ENCODE data around the gene RALGAPB. TPM values are rescaled to one million over a fixed set of nuclear protein-coding genes. Genes with fewer than 3 reads are reported as not detected.

The RALGAPB gene
- total RNA-seq, 2 donors from 2014 or later = 50.2 to 51.5 TPM

DNA sequence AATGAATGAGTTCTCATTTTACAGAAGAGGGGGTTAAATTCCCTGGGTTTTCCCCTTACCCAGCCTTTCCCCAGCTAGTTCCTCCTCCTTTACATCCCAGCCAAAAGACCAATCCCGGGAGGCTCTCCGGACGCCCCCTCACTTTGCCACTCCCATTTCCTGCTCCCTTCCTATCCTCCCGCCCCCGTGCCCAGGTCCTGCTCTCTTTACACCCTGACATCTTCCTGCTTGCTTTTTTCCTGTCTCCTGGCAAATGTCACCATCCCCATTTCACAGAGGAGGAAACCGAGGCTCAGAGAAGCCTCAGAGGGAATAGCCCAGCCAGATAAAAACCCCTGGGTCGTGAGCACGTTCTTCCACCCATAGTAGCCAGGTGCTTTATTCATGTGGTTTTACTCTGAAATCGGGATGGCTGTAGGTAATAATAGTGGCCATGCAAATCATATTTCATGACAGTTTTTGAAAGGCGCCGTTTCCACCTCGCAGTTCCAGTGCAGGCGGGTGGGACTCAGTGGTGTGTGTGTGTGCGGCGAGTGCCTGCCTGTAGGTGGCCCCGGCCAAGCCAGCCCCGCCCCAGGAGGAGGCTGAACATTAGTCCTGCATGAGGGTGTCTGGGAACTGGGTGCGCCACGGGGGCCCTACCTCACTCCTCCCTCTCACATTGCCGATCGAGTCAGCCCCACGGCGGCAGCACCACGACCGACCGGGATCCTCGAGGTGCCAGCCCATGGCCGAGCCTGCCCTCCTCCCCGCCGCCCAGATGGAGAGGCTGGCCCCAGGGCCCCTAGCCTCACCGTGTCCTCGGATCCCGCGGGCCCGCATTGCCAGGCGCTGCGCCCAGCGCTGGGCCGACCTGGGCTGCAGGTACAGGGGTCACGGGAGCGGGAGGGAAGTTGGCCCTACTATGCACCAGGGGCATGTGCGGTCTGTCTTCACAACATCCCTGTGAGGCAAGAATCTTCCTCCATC lies 128.9 kb downstream of the RALGAPB start, which contains the start of gene ARHGAP40:
Gene ARHGAP40, plus strand, starts transcription at position 594 of the 969 bp plus-strand sequence.
- no peaks in the 10 kb centered on the region for H3K27me3 ChIP-seq (replicated peaks; ENCODE audit: insufficient read depth)
- no peak for ATAC-seq (ENCODE audit: insufficient number of reproducible peaks, low FRiP score, low read depth)
- no peaks in the 10 kb centered on the region for H3K36me3 ChIP-seq
- H3K4me3 ChIP-seq = no peak within 1 kb of the TSS
- TF ChIP-seq, protein P1, sequence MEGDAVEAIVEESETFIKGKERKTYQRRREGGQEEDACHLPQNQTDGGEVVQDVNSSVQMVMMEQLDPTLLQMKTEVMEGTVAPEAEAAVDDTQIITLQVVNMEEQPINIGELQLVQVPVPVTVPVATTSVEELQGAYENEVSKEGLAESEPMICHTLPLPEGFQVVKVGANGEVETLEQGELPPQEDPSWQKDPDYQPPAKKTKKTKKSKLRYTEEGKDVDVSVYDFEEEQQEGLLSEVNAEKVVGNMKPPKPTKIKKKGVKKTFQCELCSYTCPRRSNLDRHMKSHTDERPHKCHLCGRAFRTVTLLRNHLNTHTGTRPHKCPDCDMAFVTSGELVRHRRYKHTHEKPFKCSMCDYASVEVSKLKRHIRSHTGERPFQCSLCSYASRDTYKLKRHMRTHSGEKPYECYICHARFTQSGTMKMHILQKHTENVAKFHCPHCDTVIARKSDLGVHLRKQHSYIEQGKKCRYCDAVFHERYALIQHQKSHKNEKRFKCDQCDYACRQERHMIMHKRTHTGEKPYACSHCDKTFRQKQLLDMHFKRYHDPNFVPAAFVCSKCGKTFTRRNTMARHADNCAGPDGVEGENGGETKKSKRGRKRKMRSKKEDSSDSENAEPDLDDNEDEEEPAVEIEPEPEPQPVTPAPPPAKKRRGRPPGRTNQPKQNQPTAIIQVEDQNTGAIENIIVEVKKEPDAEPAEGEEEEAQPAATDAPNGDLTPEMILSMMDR (IDR thresholded peaks at IDR 0.05) = no peak
- H3K4me1 ChIP-seq (ENCODE audit: control insufficient read depth in 1 of 2, low read depth in 2 of 2) = peaks cover 0 to 5% of the 10 kb centered on the region in 2 donors
- no peaks in the 10 kb centered on the region for H3K9me3 ChIP-seq
- DNase-seq (ENCODE audit: low spot score) = no peak
- no peak within 1 kb of the TSS for H3K27ac ChIP-seq

DNA sequence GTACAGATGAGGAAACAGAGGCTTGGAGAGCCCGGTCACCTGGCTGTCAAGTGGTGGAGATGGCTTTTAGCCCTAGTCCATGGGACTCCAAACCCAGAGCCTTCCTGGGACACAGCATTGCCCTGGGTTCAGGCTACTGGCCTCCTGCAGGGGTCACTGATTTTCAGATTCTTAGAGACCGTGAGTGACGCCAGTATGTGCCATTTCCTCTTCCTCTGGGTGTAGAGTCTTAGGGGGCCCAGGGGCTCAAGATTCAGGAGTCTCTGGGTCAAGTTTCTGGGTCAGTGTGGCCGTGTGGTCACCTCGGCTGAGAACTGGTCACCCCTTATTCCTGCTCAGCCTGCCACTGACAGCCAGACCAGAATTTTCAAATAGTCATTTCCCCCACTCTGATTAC lies 129.5 kb downstream of the RALGAPB start:
- H3K27me3 ChIP-seq (replicated peaks; ENCODE audit: insufficient read depth) = no peaks in the 10 kb centered on the region
- TF ChIP-seq, protein P1 (IDR thresholded peaks at IDR 0.05) = no peak

DNA sequence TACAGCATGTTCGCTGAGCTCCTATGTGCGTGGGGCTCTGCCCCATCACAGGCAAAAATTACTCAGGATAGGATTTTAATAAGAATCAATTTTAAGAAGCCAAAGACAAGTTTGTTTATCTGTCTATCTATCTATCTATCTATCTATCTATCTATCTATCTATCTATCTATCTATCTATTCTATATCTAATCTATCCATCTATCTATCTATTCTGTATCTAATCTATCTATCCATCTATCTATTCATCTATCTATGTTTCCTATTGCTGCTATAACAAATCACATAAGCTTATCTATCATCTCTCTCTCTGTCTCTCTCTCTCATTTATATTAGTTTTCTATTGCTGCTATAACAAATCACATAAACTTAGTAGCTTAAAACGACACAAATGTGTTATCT lies 130.6 kb downstream of the RALGAPB start:
- TF ChIP-seq, protein P1 (IDR thresholded peaks at IDR 0.05) = no peak
- Histone ChIP-seq H3K27ac (no peak overlapping the region), H3K4me1 (ENCODE audit: control insufficient read depth in 1 of 2, low read depth in 2 of 2) (peaks cover 0 to 5% of the 10 kb centered on the region in 2 donors), H3K27me3 (replicated peaks; ENCODE audit: insufficient read depth) (no peaks in the 10 kb centered on the region), H3K4me3 (no peak overlapping the region), H3K9me3 (no peaks in the 10 kb centered on the region), H3K36me3 (no peaks in the 10 kb centered on the region)
- DNase-seq (ENCODE audit: low spot score) = no peak
- no peak for ATAC-seq (ENCODE audit: insufficient number of reproducible peaks, low FRiP score, low read depth)

More for the DNA sequence above, 129.5 kb downstream of the RALGAPB start:
- DNase-seq (ENCODE audit: low spot score) (no peak), ATAC-seq (ENCODE audit: insufficient number of reproducible peaks, low FRiP score, low read depth) (no peak)
- no peaks in the 10 kb centered on the region for H3K36me3 ChIP-seq
- no peaks in the 10 kb centered on the region for H3K9me3 ChIP-seq
- peaks cover 0 to 5% of the 10 kb centered on the region in 2 donors for H3K4me1 ChIP-seq (ENCODE audit: control insufficient read depth in 1 of 2, low read depth in 2 of 2)
- H3K4me3 ChIP-seq = no peak overlapping the region
- no peak overlapping the region for H3K27ac ChIP-seq

DNA sequence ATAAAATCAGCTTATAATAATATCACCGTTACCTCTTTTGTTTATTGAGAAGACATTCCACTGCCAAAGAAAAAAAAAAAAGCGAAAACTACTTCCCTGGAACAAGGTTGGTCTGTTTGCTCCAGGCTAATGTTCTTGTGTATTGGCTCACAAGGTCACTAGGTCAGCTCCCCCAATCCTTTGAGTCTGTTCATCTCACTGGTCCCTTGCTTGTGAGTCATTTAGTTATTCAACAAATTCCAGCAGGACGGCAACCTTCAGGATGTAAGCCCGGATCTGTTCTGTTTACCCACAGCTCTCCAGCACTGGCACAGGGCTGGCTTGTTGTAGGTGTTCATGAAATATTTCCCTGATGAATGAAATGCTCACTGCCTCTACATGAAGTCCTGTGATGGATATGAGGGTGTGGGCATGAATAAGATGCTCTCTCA lies 132.2 kb downstream of the RALGAPB start:
- TF ChIP-seq, protein P1 (IDR thresholded peaks at IDR 0.05) = no peak
- DNase-seq (ENCODE audit: low spot score) (no peak), ATAC-seq (ENCODE audit: insufficient number of reproducible peaks, low FRiP score, low read depth) (no peak)
- H3K27me3 ChIP-seq (replicated peaks; ENCODE audit: insufficient read depth) = no peaks in the 10 kb centered on the region
- no peaks in the 10 kb centered on the region for H3K36me3 ChIP-seq
- no peaks in the 10 kb centered on the region for H3K9me3 ChIP-seq
- H3K4me1 ChIP-seq (ENCODE audit: control insufficient read depth in 1 of 2, low read depth in 2 of 2) = peaks cover 0 to 5% of the 10 kb centered on the region in 2 donors
- no peak overlapping the region for H3K4me3 ChIP-seq
- no peak overlapping the region for H3K27ac ChIP-seq

DNA sequence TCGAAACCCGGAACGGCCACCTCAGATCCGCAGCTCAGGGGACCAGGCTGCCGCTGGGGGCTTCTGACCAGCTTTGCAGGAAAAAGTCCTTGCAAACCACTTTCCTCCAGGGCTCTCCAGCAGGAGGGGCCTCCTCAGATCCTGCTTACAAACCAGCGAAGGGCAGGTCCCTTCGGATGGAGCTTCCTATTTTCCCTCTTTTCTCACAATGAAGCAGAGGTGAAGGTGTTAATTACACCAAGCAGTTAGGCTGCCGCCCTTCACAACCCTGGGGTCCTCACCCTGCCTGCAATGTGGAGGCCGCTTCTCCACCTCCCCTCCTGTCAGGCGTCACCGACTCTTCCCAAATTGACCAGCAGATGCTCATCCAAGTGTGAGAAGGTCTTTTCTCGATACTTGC lies 134.7 kb downstream of the RALGAPB start:
- no peak for DNase-seq (ENCODE audit: low spot score)
- Histone ChIP-seq H3K9me3 (no peaks in the 10 kb centered on the region), H3K4me3 (no peak overlapping the region), H3K4me1 (ENCODE audit: control insufficient read depth in 1 of 2, low read depth in 2 of 2) (no peaks in the 10 kb centered on the region), H3K27me3 (replicated peaks; ENCODE audit: insufficient read depth) (no peaks in the 10 kb centered on the region), H3K27ac (no peak overlapping the region), H3K36me3 (no peaks in the 10 kb centered on the region)
- no peak for ATAC-seq (ENCODE audit: insufficient number of reproducible peaks, low FRiP score, low read depth)
- TF ChIP-seq, protein P1 (IDR thresholded peaks at IDR 0.05) = no peak
